Natural killer cell (primary cell): Measurements from ENCODE around the gene CRIP1. TPM values are rescaled to one million over a fixed set of nuclear protein-coding genes. Genes with fewer than 3 reads are reported as not detected.

Experiments
- ATAC-seq, 3 donors: fragments of 150-1000 bp in 2 of 3; fragments of 200-7000 bp in 1 of 3; cut with Tn5 transposase; 1 replicate in 1 of 3; 2 replicates in 2 of 3; pipeline ENCODE4 v1.10.0; 2021; ENCODE audit warnings: mild to moderate bottlenecking in 2 of 3, moderate library complexity in 2 of 3
- DNase-seq, 2 donors: peaks; one replicate each; pipeline versions ENCODE4 v3.0.0 to v3.0.0-alpha.2; 2013 to 2021; ENCODE audit warnings: mixed read lengths in 1 of 2
- H3K27ac ChIP-seq: one replicate; pipeline ENCODE4 v1.5.1; 2013; ENCODE audit warnings: mild to moderate bottlenecking, low read length
- H3K27me3 ChIP-seq: one replicate; pipeline ENCODE4 v1.6.1; 2013; ENCODE audit warnings: low read length; ENCODE audit not compliant: control insufficient read depth, insufficient read depth
- H3K36me3 ChIP-seq: one replicate; pipeline ENCODE4 v1.6.1; 2013; ENCODE audit warnings: low read length; ENCODE audit not compliant: control insufficient read depth, insufficient read depth
- H3K4me1 ChIP-seq: one replicate; pipeline ENCODE4 v1.6.1; 2013; ENCODE audit warnings: low read length; ENCODE audit not compliant: control insufficient read depth, insufficient read depth
- H3K4me3 ChIP-seq: one replicate; pipeline ENCODE4 v1.5.1; 2013; ENCODE audit warnings: low read length
- H3K9me3 ChIP-seq: one replicate; pipeline ENCODE4 v1.6.1; 2013; ENCODE audit warnings: low read length; ENCODE audit not compliant: control insufficient read depth, insufficient read depth
- H3K27ac Mint-ChIP-seq, 2 donors: one replicate each; pipeline ENCODE4 v1.8.0; 2022; ENCODE audit warnings: mild to moderate bottlenecking in 2 of 2, mixed read lengths in 2 of 2, moderate library complexity in 1 of 2
- H3K27me3 Mint-ChIP-seq, 2 donors: one replicate each; pipeline ENCODE4 v1.8.0; 2022; ENCODE audit warnings: low read depth in 2 of 2, mixed read lengths in 2 of 2
- H3K36me3 Mint-ChIP-seq: one replicate; pipeline ENCODE4 v1.8.0; 2022; ENCODE audit warnings: mixed read lengths
- H3K4me1 Mint-ChIP-seq, 2 donors: one replicate each; pipeline ENCODE4 v1.8.0; 2022; ENCODE audit warnings: mixed read lengths in 2 of 2
- H3K4me3 Mint-ChIP-seq: one replicate; pipeline ENCODE4 v1.8.0; 2022; ENCODE audit warnings: mild to moderate bottlenecking, moderate library complexity, mixed read lengths
- H3K9me3 Mint-ChIP-seq, 2 donors: one replicate each; pipeline ENCODE4 v1.8.0; 2022; ENCODE audit warnings: mixed read lengths in 2 of 2
- CTCF ChIP-seq: fragments of 200-600 bp; IDR thresholded peaks from one replicate; pipeline ENCODE4 v1.8.0; 2022; ENCODE audit warnings: antibody characterized with exemption
- WGBS: methylation state at CpG from one replicate; pipeline ENCODE4 v1.1.7; 2013; ENCODE audit warnings: missing lambda C conversion rate; ENCODE audit not compliant: insufficient coverage; 5-methylcytosine and 5-hydroxymethylcytosine counted together
- intact Hi-C: fragments of 100-400 bp; cut with micrococcal nuclease; formaldehyde crosslinking; loops from one replicate; pipeline ENCODE4 v1.14.2; 2022
- total RNA-seq, 4 donors: library from RNA; stranded (reverse); fragments of 120-200 nt in 1 of 4; gene quantifications; one replicate each; pipeline versions ENCODE4 v1.2.3 to v1.2.4, GENCODE V29; 2013 to 2022

CRIP1 gene
- total RNA-seq, 3 donors from 2014 or later (not counting 1 experiment from before 2014, with no cell fraction given) = 276 to 334 (median 290) TPM

- H3K9me3 ChIP-seq = no peaks in the 10 kb centered on the region
- no peak overlapping the region for H3K27ac ChIP-seq
- TF ChIP-seq CTCF = no peak
- WGBS = 7% methylated on average over 48 of the region's 48 CpGs
- no peak overlapping the region for H3K4me3 ChIP-seq
- peaks cover 24% of the 10 kb centered on the region for H3K27me3 ChIP-seq
- peak in 1 of 2 donors; percentile 26 for DNase-seq
- no peaks in the 10 kb centered on the region for H3K36me3 ChIP-seq
- intact Hi-C loops = no loop called here
- Mint-ChIP-seq H3K27me3 (peaks cover 0 to 9% of the 10 kb centered on the region in 2 donors), H3K9me3 (no peaks in the 10 kb centered on the region), H3K4me3 (peak overlapping the region; percentile 47), H3K4me1 (peaks cover 6 to 31% of the 10 kb centered on the region in 2 donors), H3K36me3 (no peaks in the 10 kb centered on the region), H3K27ac (peak overlapping the region in 1 of 2 donors; percentile 11)
- ATAC-seq = no peak
- peaks cover 54% of the 10 kb centered on the region for H3K4me1 ChIP-seq
Measured at GRCh38 chr14:105475269-105476096, 11.2 kb upstream of the CRIP1 start.

GRCh38 chr14:105476097-105476830, 10.4 kb upstream of the CRIP1 start:
- Histone ChIP-seq H3K36me3 (no peaks in the 10 kb centered on the region), H3K27ac (no peak overlapping the region), H3K4me1 (peaks cover 62% of the 10 kb centered on the region), H3K9me3 (no peaks in the 10 kb centered on the region), H3K4me3 (no peak overlapping the region), H3K27me3 (peaks cover 24% of the 10 kb centered on the region)
- Mint-ChIP-seq H3K4me3 (peak overlapping the region; percentile 50), H3K9me3 (no peaks in the 10 kb centered on the region), H3K27me3 (peaks cover 0 to 9% of the 10 kb centered on the region in 2 donors), H3K4me1 (peaks cover 6 to 39% of the 10 kb centered on the region in 2 donors), H3K27ac (peak overlapping the region in 1 of 2 donors; percentile 89), H3K36me3 (no peaks in the 10 kb centered on the region)
- intact Hi-C loops = no loop called here
- 51% methylated on average over 21 of the region's 21 CpGs for WGBS
- ATAC-seq (no peak), DNase-seq (no peak)
- no peak for TF ChIP-seq CTCF

GRCh38 chr14:105476831-105477659, 9.6 kb upstream of the CRIP1 start:
- H3K4me3 Mint-ChIP-seq = peak overlapping the region; percentile 68
- Histone ChIP-seq H3K27ac (no peak overlapping the region), H3K4me1 (peaks cover 70% of the 10 kb centered on the region), H3K27me3 (peaks cover 24% of the 10 kb centered on the region), H3K9me3 (no peaks in the 10 kb centered on the region), H3K4me3 (no peak overlapping the region), H3K36me3 (no peaks in the 10 kb centered on the region)
- ATAC-seq = no peak
- H3K27me3 Mint-ChIP-seq = peaks cover 0 to 9% of the 10 kb centered on the region in 2 donors
- H3K27ac Mint-ChIP-seq = peak overlapping the region; percentile 81 to 89
- intact Hi-C loops = no loop called here
- peaks cover 7 to 46% of the 10 kb centered on the region in 2 donors for H3K4me1 Mint-ChIP-seq
- DNase-seq = peak in 1 of 2 donors; percentile 21
- H3K9me3 Mint-ChIP-seq = no peaks in the 10 kb centered on the region
- no peaks in the 10 kb centered on the region for H3K36me3 Mint-ChIP-seq
- TF ChIP-seq CTCF = no peak
- WGBS = 50% methylated on average over 16 of the region's 16 CpGs
